ENCODE measurements around the gene LBX1.

GRCh38 chr10:101249171-101249581 is 19.9 kb upstream of the LBX1 start:
- TF ChIP-seq CTCF (conservative IDR thresholded peaks at IDR 0.05) (no peak), ZFX (IDR thresholded peaks at IDR 0.05) (no peak)

All from C4-2B (cell line).